Keratinocyte (primary cell): ENCODE results near the gene BRSK1. TPM values are rescaled to one million over a fixed set of nuclear protein-coding genes. Genes with fewer than 3 reads are reported as not detected.

ENCODE experiments used
- DNase-seq: peaks from one replicate; pipeline ENCODE4 v3.0.0-alpha.2; 2011; ENCODE audit warnings: low read depth, missing footprints, low spot score
- FAIRE-seq: peaks from 2 replicates; lab custom pipeline; 2011; peaks lifted over from hg19 to GRCh38; lab: Jason Lieb, UNC
- H2AFZ ChIP-seq: 2 replicates; pipeline ENCODE4 v1.6.0; 2012; ENCODE audit warnings: low read length, control low read depth, inconsistent platforms; ENCODE audit not compliant: control insufficient read depth
- H3K27ac ChIP-seq: 2 replicates; pipeline ENCODE4 v1.5.1; 2011; ENCODE audit warnings: low read length; ENCODE audit not compliant: control insufficient read depth, insufficient read depth
- H3K27me3 ChIP-seq: 3 replicates; pipeline ENCODE4 v1.6.0; 2011; ENCODE audit warnings: low read length; ENCODE audit not compliant: control insufficient read depth, insufficient read depth; ENCODE audit errors: extremely low read depth
- H3K36me3 ChIP-seq, 2 experiments: 2 replicates in 1 of 2; 3 replicates in 1 of 2; pipeline ENCODE4 v1.5.1; 2011; ENCODE audit warnings: low read length in 2 of 2, mild to moderate bottlenecking in 1 of 2; ENCODE audit not compliant: control insufficient read depth in 2 of 2, insufficient read depth in 2 of 2; ENCODE audit errors: extremely low read depth in 1 of 2
- H3K4me1 ChIP-seq: 3 replicates; pipeline ENCODE4 v1.5.1; 2011; ENCODE audit warnings: low read length; ENCODE audit not compliant: control insufficient read depth, insufficient read depth; ENCODE audit errors: extremely low read depth
- H3K4me2 ChIP-seq: 3 replicates; pipeline ENCODE4 v1.6.0; 2011; ENCODE audit warnings: low read depth, low read length; ENCODE audit not compliant: control insufficient read depth, insufficient read depth; ENCODE audit errors: extremely low read depth
- H3K4me3 ChIP-seq, 3 experiments: fragments of 200-600 bp in 1 of 3; sonication (generic) in 1 of 3; 2 replicates in 2 of 3; 3 replicates in 1 of 3; pipeline ENCODE4 v1.5.1; 2011 to 2016; ENCODE audit warnings: low read length in 3 of 3, mild to moderate bottlenecking in 3 of 3, control low read depth in 2 of 3, inconsistent platforms in 1 of 3, low read depth in 1 of 3, mixed read lengths in 1 of 3, mixed run types in 1 of 3, moderate library complexity in 1 of 3; ENCODE audit not compliant: control insufficient read depth in 2 of 3, insufficient read depth in 2 of 3; ENCODE audit errors: extremely low read depth in 1 of 3
- H3K79me2 ChIP-seq: 2 replicates; pipeline ENCODE4 v1.6.0; 2012; ENCODE audit warnings: low read length; ENCODE audit not compliant: control insufficient read depth, insufficient read depth
- H3K9ac ChIP-seq: 3 replicates; pipeline ENCODE4 v1.6.0; 2011; ENCODE audit warnings: low read length; ENCODE audit not compliant: control insufficient read depth, insufficient read depth; ENCODE audit errors: extremely low read depth
- H3K9me1 ChIP-seq: 3 replicates; pipeline ENCODE4 v1.6.0; 2011; ENCODE audit warnings: low read length; ENCODE audit not compliant: control insufficient read depth, insufficient read depth; ENCODE audit errors: extremely low read depth
- H3K9me3 ChIP-seq: 2 replicates; pipeline ENCODE4 v1.5.1; 2012; ENCODE audit warnings: low read depth, low read length; ENCODE audit not compliant: control insufficient read depth
- H4K20me1 ChIP-seq: 3 replicates; pipeline ENCODE4 v1.6.0; 2011; ENCODE audit warnings: low read length; ENCODE audit not compliant: control insufficient read depth, insufficient read depth; ENCODE audit errors: extremely low read depth
- EZH2 ChIP-seq: IDR thresholded peaks from one replicate; pipeline ENCODE4 v1.6.1; 2012; ENCODE audit warnings: inconsistent platforms, mild to moderate bottlenecking, low read length, moderate library complexity
- dilution Hi-C: fragments of 300-500 bp; cut with MboI; formaldehyde crosslinking; loops from one replicate; pipeline ENCODE4 v1.7.0; 2020; ENCODE audit warnings: low sequenced_read_pairs; ENCODE audit not compliant: extremely low pct_ligation_motif_present
- polyA plus RNA-seq, 5 experiments: library from polyadenylated mRNA; depleted of rRNA in 3 of 5; stranded (reverse) in 3 of 5; stranded (forward) in 1 of 5; unstranded in 1 of 5; fragments of >200 nt; gene quantifications; 1 replicate in 1 of 5; 2 replicates in 3 of 5; 3 replicates in 1 of 5; pipeline versions ENCODE4 v1.2.1 to v1.2.3, GENCODE V29; 2011 to 2012; ENCODE audit warnings: missing spikeins in 2 of 5, low read depth in 1 of 5, low replicate concordance in 1 of 5
- TF ChIP-seq, protein P1 (sequence below), 3 experiments: IDR thresholded peaks in 1 of 3; conservative IDR thresholded peaks in 1 of 3; optimal IDR thresholded peaks in 1 of 3; 2 replicates in 2 of 3; 3 replicates in 1 of 3; pipeline versions ENCODE3 to v1.5.1; 2011; ENCODE audit warnings: low read length in 3 of 3, mild to moderate bottlenecking in 3 of 3, moderate library complexity in 2 of 3, control low read depth in 1 of 3, inconsistent platforms in 1 of 3; ENCODE audit not compliant: insufficient read depth in 2 of 3; ENCODE audit errors: extremely low read depth in 1 of 3

The BRSK1 gene
- polyA plus RNA-seq, 1 donor (not counting 4 experiments of a cell fraction or from before 2014, with no cell fraction given) = 0.46 TPM

DNA sequence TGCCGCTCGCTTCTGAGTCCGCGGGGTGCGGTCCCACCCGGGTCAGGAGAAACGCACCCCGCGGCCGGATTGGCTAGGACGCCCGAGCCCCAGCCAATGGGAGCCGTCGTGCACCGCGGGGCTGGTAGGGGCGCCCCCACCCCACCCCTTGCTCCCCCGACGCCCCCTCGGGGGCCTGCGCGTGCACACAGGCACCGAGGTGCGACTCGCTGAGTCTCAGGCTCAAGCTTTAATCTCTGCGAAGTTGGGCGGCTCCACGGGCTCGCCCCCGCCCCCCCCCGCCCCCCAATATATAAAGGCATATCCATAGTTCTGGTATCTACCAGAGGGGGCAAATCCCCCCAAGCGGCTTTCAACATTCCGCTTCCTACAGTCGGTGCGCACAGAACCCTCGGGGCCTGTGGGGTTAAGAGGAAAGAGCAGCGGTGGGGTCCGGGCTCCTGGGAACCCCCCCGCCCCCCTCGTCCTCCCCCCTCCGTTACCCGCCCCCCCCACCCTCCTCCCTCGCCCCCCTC lies 71.0 kb downstream of the BRSK1 start, which contains the start of gene COX6B2:
TSS of gene COX6B2 (minus strand) at position 22 of the 515 bp plus-strand sequence. CDS start 198 bp downstream, outside the sequence.
- dilution Hi-C loops = no loop called here
- H3K9ac ChIP-seq = peak within 1 kb of the TSS; percentile 50
- H2AFZ ChIP-seq = peak within 1 kb of the TSS; percentile 81
- H3K4me3 ChIP-seq = peak within 1 kb of the TSS; percentile 46 to 66 (median 63)
- no peak for FAIRE-seq
- H3K27ac ChIP-seq = no peak within 1 kb of the TSS
- no peaks in the 10 kb centered on the region for H4K20me1 ChIP-seq
- TF ChIP-seq, protein P1, sequence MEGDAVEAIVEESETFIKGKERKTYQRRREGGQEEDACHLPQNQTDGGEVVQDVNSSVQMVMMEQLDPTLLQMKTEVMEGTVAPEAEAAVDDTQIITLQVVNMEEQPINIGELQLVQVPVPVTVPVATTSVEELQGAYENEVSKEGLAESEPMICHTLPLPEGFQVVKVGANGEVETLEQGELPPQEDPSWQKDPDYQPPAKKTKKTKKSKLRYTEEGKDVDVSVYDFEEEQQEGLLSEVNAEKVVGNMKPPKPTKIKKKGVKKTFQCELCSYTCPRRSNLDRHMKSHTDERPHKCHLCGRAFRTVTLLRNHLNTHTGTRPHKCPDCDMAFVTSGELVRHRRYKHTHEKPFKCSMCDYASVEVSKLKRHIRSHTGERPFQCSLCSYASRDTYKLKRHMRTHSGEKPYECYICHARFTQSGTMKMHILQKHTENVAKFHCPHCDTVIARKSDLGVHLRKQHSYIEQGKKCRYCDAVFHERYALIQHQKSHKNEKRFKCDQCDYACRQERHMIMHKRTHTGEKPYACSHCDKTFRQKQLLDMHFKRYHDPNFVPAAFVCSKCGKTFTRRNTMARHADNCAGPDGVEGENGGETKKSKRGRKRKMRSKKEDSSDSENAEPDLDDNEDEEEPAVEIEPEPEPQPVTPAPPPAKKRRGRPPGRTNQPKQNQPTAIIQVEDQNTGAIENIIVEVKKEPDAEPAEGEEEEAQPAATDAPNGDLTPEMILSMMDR (optimal IDR thresholded peaks at IDR 0.05 in 1 of 3, IDR thresholded peaks at IDR 0.05 in 1 of 3, conservative IDR thresholded peaks at IDR 0.05 in 1 of 3; ENCODE audit: extremely low read depth in 1 of 3, insufficient read depth in 2 of 3, low read length in 3 of 3) = no peak
- no peak for TF ChIP-seq EZH2
- no peaks in the 10 kb centered on the region for H3K9me1 ChIP-seq
- peaks cover 9% of the 10 kb centered on the region for H3K4me1 ChIP-seq
- no peaks in the 10 kb centered on the region for H3K9me3 ChIP-seq
- H3K4me2 ChIP-seq = peak within 1 kb of the TSS; percentile 86
- H3K27me3 ChIP-seq = peaks cover 29% of the 10 kb centered on the region
- no peaks in the 10 kb centered on the region for H3K36me3 ChIP-seq
- DNase-seq = no peak
- H3K79me2 ChIP-seq = no peaks in the 10 kb centered on the region

DNA sequence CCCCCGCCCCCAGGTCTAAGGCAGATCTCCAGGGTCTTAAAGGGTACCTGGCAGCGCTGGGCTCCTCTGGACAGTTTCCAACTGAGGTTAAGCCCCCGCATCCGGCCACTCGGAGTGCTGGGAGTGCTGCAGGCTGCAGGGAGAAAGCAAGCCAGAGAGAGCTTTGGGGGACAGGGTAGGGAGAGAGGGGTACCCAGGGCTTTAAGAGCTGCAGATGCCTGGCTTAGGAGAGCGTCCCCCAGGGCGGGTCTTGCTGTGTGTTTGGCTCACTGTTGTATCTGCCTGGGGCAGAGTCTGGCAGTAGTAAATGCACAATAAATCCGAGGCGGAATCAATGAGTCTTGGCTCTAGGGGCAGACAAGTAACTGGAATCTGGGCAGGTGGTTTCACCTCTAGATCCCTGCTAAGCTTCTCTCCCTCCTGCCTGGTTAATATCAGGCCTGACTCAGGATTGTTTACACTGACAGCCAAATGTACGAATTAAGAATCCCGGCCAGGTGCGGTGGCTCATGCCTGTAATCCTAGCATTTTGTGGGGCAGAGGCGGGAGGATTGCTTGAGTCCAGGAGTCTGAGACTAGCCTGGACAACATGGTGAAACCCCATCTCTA lies 71.5 kb downstream of the BRSK1 start:
- no peaks in the 10 kb centered on the region for H3K9me1 ChIP-seq

More for the DNA sequence above, 71.5 kb downstream of the BRSK1 start:
- Histone ChIP-seq H3K4me1 (peaks cover 9% of the 10 kb centered on the region), H3K79me2 (no peaks in the 10 kb centered on the region), H3K27me3 (peaks cover 29% of the 10 kb centered on the region), H3K27ac (no peak overlapping the region), H3K4me2 (peak overlapping the region; percentile 25), H2AFZ (no peak overlapping the region), H3K36me3 (no peaks in the 10 kb centered on the region), H3K9ac (no peak overlapping the region), H4K20me1 (no peaks in the 10 kb centered on the region), H3K9me3 (no peaks in the 10 kb centered on the region), H3K4me3 (no peak overlapping the region)
- no peak for DNase-seq
- dilution Hi-C loops = no loop called here
- peak; percentile 94 for FAIRE-seq
- no peak for TF ChIP-seq EZH2
- TF ChIP-seq, protein P1 (optimal IDR thresholded peaks at IDR 0.05 in 1 of 3, IDR thresholded peaks at IDR 0.05 in 1 of 3, conservative IDR thresholded peaks at IDR 0.05 in 1 of 3; ENCODE audit: extremely low read depth in 1 of 3, insufficient read depth in 2 of 3, low read length in 3 of 3) = no peak
